Activated naive CD8-positive, alpha-beta T cell treated with anti-CD3 and anti-CD28 coated beads for 36 hours (primary cell): ENCODE results near the gene YAF2. TPM values are rescaled to one million over a fixed set of nuclear protein-coding genes. Genes with fewer than 3 reads are reported as not detected.
"Not testable (repeated sequence)": the region's sequence is repeated elsewhere in the genome, so short reads cannot be mapped to it uniquely, and the experiment has no call there.

Source experiments
- DNase-seq: peaks from one replicate; pipeline ENCODE4 v3.0.0; 2021
- H3K27ac Mint-ChIP-seq: one replicate; pipeline ENCODE4 v1.8.0; 2022; ENCODE audit warnings: mild to moderate bottlenecking, moderate library complexity, mixed read lengths
- H3K27me3 Mint-ChIP-seq: one replicate; pipeline ENCODE4 v1.8.0; 2022; ENCODE audit warnings: mild to moderate bottlenecking, mixed read lengths
- H3K36me3 Mint-ChIP-seq: one replicate; pipeline ENCODE4 v1.8.0; 2021; ENCODE audit warnings: mild to moderate bottlenecking, mixed read lengths
- H3K4me1 Mint-ChIP-seq: one replicate; pipeline ENCODE4 v1.8.0; 2021; ENCODE audit warnings: mixed read lengths
- H3K4me3 Mint-ChIP-seq: one replicate; pipeline ENCODE4 v1.8.0; 2022; ENCODE audit warnings: mild to moderate bottlenecking, moderate library complexity, mixed read lengths
- H3K9me3 Mint-ChIP-seq: one replicate; pipeline ENCODE4 v1.8.0; 2022; ENCODE audit warnings: mixed read lengths
- total RNA-seq, 2 experiments: library from RNA; stranded (reverse); gene quantifications; one replicate each; pipeline ENCODE4 v1.2.3, GENCODE V29; 2021

Gene YAF2
- total RNA-seq, 2 experiments from 2014 or later: 27.5 to 36.3 TPM

DNA sequence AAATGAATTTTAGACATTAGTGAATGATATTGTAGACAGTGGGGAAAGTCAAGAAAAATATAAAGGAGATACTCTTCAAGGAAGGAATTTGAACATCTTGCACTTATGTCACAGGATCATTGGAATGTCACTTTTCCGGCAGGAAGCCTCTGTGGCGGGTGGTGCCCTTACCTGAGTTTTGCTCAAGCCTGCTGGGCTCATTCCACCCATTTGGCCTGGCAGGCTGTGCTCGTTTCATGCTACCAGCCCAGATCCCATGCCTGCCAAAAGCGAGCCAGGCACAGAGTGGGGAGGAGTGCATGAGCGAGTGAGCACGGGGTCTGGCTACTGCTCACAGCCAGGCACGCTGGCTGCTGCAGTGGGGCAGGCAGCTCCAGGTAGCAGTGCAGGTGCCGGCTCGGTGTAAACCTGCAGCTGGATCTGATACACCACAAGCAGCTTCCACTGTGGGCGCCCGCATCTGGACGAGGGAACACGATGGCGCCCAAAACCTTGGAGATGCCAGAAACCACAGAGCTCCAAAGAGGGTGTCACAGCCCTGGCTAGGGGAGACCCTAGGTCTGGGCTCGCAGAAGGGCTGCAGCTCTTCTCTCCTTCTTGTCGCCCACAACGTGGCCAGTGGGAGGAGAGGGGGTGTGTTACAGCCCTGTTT lies 28.7 kb upstream of the YAF2 start:
- no peaks in the 10 kb centered on the region for H3K9me3 Mint-ChIP-seq
- peaks cover 3% of the 10 kb centered on the region for H3K27me3 Mint-ChIP-seq
- H3K36me3 Mint-ChIP-seq: no peaks in the 10 kb centered on the region
- DNase-seq: no peak
- H3K4me1 Mint-ChIP-seq: peaks cover 4% of the 10 kb centered on the region
- H3K27ac Mint-ChIP-seq: no peak overlapping the region
- no peak overlapping the region for H3K4me3 Mint-ChIP-seq

GRCh38 chr12:42262271-42262670 lies 24.2 kb upstream of the YAF2 start:
- H3K36me3 Mint-ChIP-seq: peaks cover under 1% of the 10 kb centered on the region
- H3K27me3 Mint-ChIP-seq: no peaks in the 10 kb centered on the region
- H3K27ac Mint-ChIP-seq: no peak overlapping the region
- H3K4me3 Mint-ChIP-seq: no peak overlapping the region
- no peaks in the 10 kb centered on the region for H3K9me3 Mint-ChIP-seq
- no peak for DNase-seq
- no peaks in the 10 kb centered on the region for H3K4me1 Mint-ChIP-seq

GRCh38 chr12:42261708-42262107 lies 23.7 kb upstream of the YAF2 start:
- H3K27me3 Mint-ChIP-seq: no peaks in the 10 kb centered on the region
- no peak for DNase-seq
- no peak overlapping the region for H3K27ac Mint-ChIP-seq
- peaks cover 1% of the 10 kb centered on the region for H3K36me3 Mint-ChIP-seq
- H3K4me1 Mint-ChIP-seq: no peaks in the 10 kb centered on the region
- no peak overlapping the region for H3K4me3 Mint-ChIP-seq
- H3K9me3 Mint-ChIP-seq: no peaks in the 10 kb centered on the region

DNA sequence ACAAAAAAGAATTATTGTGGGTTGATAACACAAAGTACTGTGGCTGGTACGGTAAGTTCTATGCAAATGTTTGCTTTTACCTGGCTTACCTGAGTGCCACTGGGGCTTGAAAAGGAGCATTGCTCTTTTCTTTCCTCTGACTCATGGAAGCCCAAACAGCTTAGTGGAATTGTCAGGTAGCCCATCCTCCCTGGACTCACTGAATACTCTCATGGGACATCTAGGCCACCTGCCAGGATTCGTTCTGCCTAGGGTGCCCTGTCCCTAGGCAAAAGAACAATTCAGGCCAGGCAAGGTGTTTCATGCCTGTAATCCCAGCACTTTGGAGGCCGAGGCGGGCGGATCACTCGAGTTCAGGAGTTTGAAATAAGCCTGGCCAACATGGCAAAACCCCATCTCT lies 22.5 kb upstream of the YAF2 start:
- Mint-ChIP-seq H3K36me3 (peaks cover 1% of the 10 kb centered on the region), H3K27ac (no peak overlapping the region), H3K4me3 (no peak overlapping the region)

GRCh38 chr12:42259699-42260098 lies 21.7 kb upstream of the YAF2 start:
- H3K9me3 Mint-ChIP-seq: no peaks in the 10 kb centered on the region
- H3K27me3 Mint-ChIP-seq: no peaks in the 10 kb centered on the region
- no peaks in the 10 kb centered on the region for H3K4me1 Mint-ChIP-seq
- no peak overlapping the region for H3K27ac Mint-ChIP-seq
- H3K4me3 Mint-ChIP-seq: no peak overlapping the region
- DNase-seq: no peak
- H3K36me3 Mint-ChIP-seq: peaks cover 1% of the 10 kb centered on the region

More for the DNA sequence above, 22.5 kb upstream of the YAF2 start:
- DNase-seq: no peak
- Mint-ChIP-seq H3K4me1 (no peaks in the 10 kb centered on the region), H3K27me3 (no peaks in the 10 kb centered on the region), H3K9me3 (no peaks in the 10 kb centered on the region)

DNA sequence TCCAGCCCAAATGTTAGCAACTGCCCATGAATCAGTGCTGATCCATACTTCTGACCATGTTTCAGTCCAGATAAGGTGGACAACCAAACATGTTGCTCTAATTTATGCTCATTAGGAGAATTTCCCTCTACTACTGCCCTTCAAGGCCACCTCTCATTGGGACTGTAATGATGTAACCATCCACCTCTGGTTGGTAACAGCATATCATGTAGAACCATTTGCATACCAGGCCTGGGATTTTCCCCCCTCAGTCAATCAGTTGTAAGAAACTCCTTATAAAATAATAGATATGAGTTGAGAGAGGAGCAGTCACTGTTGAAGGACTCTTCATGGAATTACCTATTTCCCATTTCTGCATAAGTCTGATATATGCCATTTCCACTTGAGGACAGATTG lies 17.8 kb upstream of the YAF2 start:
- Mint-ChIP-seq H3K4me3 (no peak overlapping the region), H3K9me3 (peaks cover 11% of the 10 kb centered on the region), H3K27me3 (no peaks in the 10 kb centered on the region), H3K36me3 (peaks cover 8% of the 10 kb centered on the region), H3K27ac (no peak overlapping the region), H3K4me1 (no peaks in the 10 kb centered on the region)
- DNase-seq: no peak

GRCh38 chr12:42255221-42255865 lies 17.3 kb upstream of the YAF2 start:
- DNase-seq: no peak
- Mint-ChIP-seq H3K9me3 (peaks cover 11% of the 10 kb centered on the region), H3K4me3 (no peak overlapping the region), H3K27me3 (no peaks in the 10 kb centered on the region), H3K36me3 (peaks cover 8% of the 10 kb centered on the region), H3K27ac (no peak overlapping the region), H3K4me1 (no peaks in the 10 kb centered on the region)

DNA sequence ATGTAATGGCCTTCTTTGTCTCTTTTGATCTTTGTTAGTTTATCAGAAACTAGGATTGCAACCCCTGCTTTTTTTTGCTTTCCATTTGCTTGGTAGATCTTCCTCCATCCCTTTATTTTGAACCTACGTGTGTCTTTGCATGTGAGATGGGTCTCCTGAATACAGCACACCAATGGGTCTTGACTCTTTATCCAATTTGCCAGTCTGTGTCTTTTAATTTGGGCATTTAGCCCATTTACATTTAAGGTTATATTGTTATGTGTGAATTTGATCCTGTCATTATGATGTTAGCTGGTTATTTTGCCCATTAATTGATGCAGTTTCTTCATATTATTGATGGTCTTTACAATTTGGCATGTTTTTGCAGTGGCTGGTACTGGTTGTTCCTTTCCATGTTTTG lies 14.6 kb upstream of the YAF2 start:
- not testable (repeated sequence) for H3K27me3 Mint-ChIP-seq, H3K36me3 Mint-ChIP-seq, H3K4me1 Mint-ChIP-seq, H3K27ac Mint-ChIP-seq, DNase-seq, H3K4me3 Mint-ChIP-seq
- peaks cover 11% of the 10 kb centered on the region for H3K9me3 Mint-ChIP-seq

DNA sequence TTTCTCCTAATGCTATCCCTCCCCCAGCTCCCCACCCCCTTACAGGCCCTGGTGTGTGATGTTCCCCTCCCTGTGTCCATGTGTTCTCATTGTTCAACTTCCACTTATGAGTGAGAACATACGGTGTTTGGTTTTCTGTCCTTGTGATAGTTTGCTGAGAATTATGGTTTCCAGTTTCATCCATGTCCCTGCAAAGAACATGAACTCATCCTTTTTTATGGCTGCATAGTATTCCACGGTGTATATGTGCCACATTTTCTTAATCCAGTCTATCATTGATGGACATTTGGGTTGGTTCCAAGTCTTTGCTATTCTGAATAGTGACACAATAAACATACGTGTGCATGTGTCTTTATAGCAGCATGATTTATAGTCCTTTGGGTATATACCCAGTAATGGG lies 11.0 kb upstream of the YAF2 start:
- not testable (repeated sequence) for H3K4me1 Mint-ChIP-seq, H3K4me3 Mint-ChIP-seq, H3K27ac Mint-ChIP-seq, H3K27me3 Mint-ChIP-seq, DNase-seq, H3K36me3 Mint-ChIP-seq
- peaks cover 11% of the 10 kb centered on the region for H3K9me3 Mint-ChIP-seq

GRCh38 chr12:42240131-42240750 lies 2.2 kb upstream of the YAF2 start:
- Mint-ChIP-seq H3K27ac (no peak overlapping the region), H3K27me3 (no peaks in the 10 kb centered on the region), H3K9me3 (no peaks in the 10 kb centered on the region), H3K4me1 (peaks cover 18% of the 10 kb centered on the region), H3K4me3 (no peak overlapping the region), H3K36me3 (peaks cover 7% of the 10 kb centered on the region)
- DNase-seq: no peak

DNA sequence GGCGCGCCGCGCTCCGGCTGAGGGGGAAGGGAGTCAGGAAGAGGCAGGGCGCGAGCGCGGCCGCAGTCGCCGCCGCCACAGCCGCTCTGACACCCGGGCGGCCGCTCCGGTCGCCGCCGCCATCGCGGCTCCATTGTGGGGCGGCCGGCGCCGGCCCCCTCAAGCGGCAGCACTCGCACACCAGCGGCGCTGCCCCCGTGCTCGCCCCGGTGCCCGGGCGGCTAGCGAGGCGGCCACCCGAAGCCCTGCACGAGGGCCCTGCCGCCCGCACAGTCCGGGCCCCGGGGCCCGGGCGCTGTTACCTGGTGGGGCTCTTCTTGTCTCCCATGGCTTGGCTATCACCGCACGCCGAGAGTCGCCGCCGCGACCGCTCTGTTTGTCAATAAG lies 202 bp downstream of the YAF2 start:
- Mint-ChIP-seq H3K36me3 (peaks cover 18% of the 10 kb centered on the region), H3K27ac (peak overlapping the region; percentile 87), H3K27me3 (no peaks in the 10 kb centered on the region), H3K4me1 (peaks cover 30% of the 10 kb centered on the region), H3K9me3 (no peaks in the 10 kb centered on the region), H3K4me3 (peak overlapping the region; percentile 85)
- no peak for DNase-seq

- DNase-seq: peak; percentile 78
- peak overlapping the region; percentile 90 for H3K27ac Mint-ChIP-seq
- peaks cover 18% of the 10 kb centered on the region for H3K36me3 Mint-ChIP-seq
- peaks cover 36% of the 10 kb centered on the region for H3K4me1 Mint-ChIP-seq
- peak overlapping the region; percentile 93 for H3K4me3 Mint-ChIP-seq
- no peaks in the 10 kb centered on the region for H3K27me3 Mint-ChIP-seq
- H3K9me3 Mint-ChIP-seq: no peaks in the 10 kb centered on the region
These were observed 796 bp downstream of the YAF2 start for GRCh38 chr12:42237052-42237852.

DNA sequence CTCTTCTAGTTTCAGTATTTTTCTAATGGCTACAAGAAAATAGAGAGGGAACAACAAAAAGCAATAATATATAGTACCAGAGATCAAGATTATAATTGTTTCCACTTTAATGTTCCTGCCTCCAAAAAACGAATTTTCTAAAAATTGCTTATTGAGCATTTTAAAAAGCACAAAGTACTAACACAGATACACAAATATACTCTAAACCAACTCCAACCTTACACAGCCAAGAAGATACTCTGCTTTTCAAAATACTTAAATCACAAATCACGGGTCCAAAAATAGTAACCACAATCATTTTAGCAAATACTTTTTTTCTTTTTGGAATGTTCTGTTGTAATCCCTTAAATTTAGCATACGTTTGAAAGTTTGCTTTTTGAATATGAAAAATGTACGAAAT lies 2.0 kb downstream of the YAF2 start:
- H3K36me3 Mint-ChIP-seq: peaks cover 18% of the 10 kb centered on the region
- H3K27me3 Mint-ChIP-seq: no peaks in the 10 kb centered on the region
- no peak for DNase-seq
- H3K27ac Mint-ChIP-seq: peak overlapping the region; percentile 26
- no peaks in the 10 kb centered on the region for H3K9me3 Mint-ChIP-seq
- H3K4me1 Mint-ChIP-seq: peaks cover 44% of the 10 kb centered on the region
- peak overlapping the region; percentile 68 for H3K4me3 Mint-ChIP-seq

DNA sequence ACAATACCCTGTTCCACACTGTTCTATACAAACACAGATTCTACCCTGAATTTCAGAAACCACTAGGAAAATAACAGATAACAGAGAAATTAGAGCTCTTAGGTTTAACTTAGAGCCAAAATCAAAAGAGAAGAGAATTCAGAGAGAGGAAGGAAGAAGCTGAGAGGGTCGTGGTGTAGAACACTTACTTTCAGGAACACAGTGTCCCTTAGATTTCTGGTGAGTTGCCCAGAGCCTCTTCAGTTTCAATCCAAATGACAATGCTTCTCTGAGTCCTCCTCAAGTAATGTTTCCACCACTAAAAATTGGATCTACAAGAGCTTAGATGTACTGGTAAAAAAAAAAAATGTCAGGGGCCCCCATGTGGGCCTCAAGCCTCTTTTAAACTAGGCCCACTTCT lies 2.6 kb downstream of the YAF2 start:
- Mint-ChIP-seq H3K27ac (peak overlapping the region; percentile 9), H3K4me1 (peaks cover 47% of the 10 kb centered on the region), H3K4me3 (peak overlapping the region; percentile 68), H3K9me3 (no peaks in the 10 kb centered on the region), H3K27me3 (no peaks in the 10 kb centered on the region), H3K36me3 (peaks cover 20% of the 10 kb centered on the region)
- DNase-seq: no peak

- Mint-ChIP-seq H3K27me3 (no peaks in the 10 kb centered on the region), H3K36me3 (peaks cover 24% of the 10 kb centered on the region), H3K27ac (no peak overlapping the region), H3K4me3 (no peak overlapping the region), H3K4me1 (peaks cover 49% of the 10 kb centered on the region), H3K9me3 (no peaks in the 10 kb centered on the region)
- no peak for DNase-seq
These were observed 3.1 kb downstream of the YAF2 start for GRCh38 chr12:42234970-42235369.
